ENCODE results near the gene KHDC1. TPM values are rescaled to one million over a fixed set of nuclear protein-coding genes. Genes with fewer than 3 reads are reported as not detected.

The KHDC1 gene
- polyA plus RNA-seq, 1 donor (not counting 4 experiments of a cell fraction or from before 2014, with no cell fraction given): 0.55 TPM

- TF ChIP-seq EZH2 (IDR thresholded peaks at IDR 0.05; ENCODE audit: low read length) (peak; percentile 71), CTCF (optimal IDR thresholded peaks at IDR 0.05 in 1 of 3, IDR thresholded peaks at IDR 0.05 in 1 of 3, conservative IDR thresholded peaks at IDR 0.05 in 1 of 3; ENCODE audit: extremely low read depth in 1 of 3, insufficient read depth in 2 of 3, low read length in 3 of 3) (peak in 2 of 3 experiments; percentile 28 to 30)
- dilution Hi-C loops (cut with MboI; ENCODE audit: extremely low pct_ligation_motif_present, low sequenced_read_pairs): no loop called here
- Histone ChIP-seq H3K9me1 (ENCODE audit: control insufficient read depth, extremely low read depth, insufficient read depth, low read length) (no peaks in the 10 kb centered on the region), H3K27ac (ENCODE audit: control insufficient read depth, insufficient read depth, low read length) (no peak overlapping the region), H3K36me3 (ENCODE audit: control insufficient read depth in 2 of 2, extremely low read depth in 1 of 2, insufficient read depth in 2 of 2, low read length in 2 of 2) (no peaks in the 10 kb centered on the region), H3K9me3 (ENCODE audit: control insufficient read depth, low read depth, low read length) (no peaks in the 10 kb centered on the region), H2AFZ (ENCODE audit: control insufficient read depth, low read length) (peak overlapping the region; percentile 87), H3K4me1 (ENCODE audit: control insufficient read depth, extremely low read depth, insufficient read depth, low read length) (peaks cover 4% of the 10 kb centered on the region), H4K20me1 (ENCODE audit: control insufficient read depth, extremely low read depth, insufficient read depth, low read length) (no peaks in the 10 kb centered on the region), H3K79me2 (ENCODE audit: control insufficient read depth, insufficient read depth, low read length) (no peaks in the 10 kb centered on the region), H3K4me2 (ENCODE audit: control insufficient read depth, extremely low read depth, insufficient read depth, low read depth, low read length) (peak overlapping the region; percentile 80), H3K9ac (ENCODE audit: control insufficient read depth, extremely low read depth, insufficient read depth, low read length) (peak overlapping the region; percentile 43), H3K4me3 (ENCODE audit: control insufficient read depth in 2 of 3, extremely low read depth in 1 of 3, insufficient read depth in 2 of 3, low read depth in 1 of 3, low read length in 3 of 3) (peak overlapping the region; percentile 38 to 66 (median 59)), H3K27me3 (ENCODE audit: control insufficient read depth, extremely low read depth, insufficient read depth, low read length) (peaks cover 19% of the 10 kb centered on the region)
- DNase-seq (ENCODE audit: low read depth, low spot score) (no peak), FAIRE-seq (no peak)
These were observed 46.9 kb upstream of the KHDC1 start for GRCh38 chr6:73309785-73310502.

DNA sequence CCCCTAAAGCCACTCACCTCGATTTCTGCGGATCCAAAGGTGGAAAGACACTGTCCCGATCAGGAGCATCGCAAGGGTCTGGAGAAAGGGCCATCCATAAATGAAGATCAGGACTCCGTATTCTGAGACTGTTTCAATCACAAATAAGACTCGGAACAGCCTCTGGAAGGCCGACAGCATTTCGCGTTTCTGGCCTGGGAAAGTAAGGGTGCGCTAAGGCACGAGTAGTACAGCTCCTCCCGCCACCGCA, 46.5 kb upstream of the KHDC1 start:
- Histone ChIP-seq H2AFZ (ENCODE audit: control insufficient read depth, low read length) (peak overlapping the region; percentile 87), H3K4me2 (ENCODE audit: control insufficient read depth, extremely low read depth, insufficient read depth, low read depth, low read length) (peak overlapping the region; percentile 80), H3K9me3 (ENCODE audit: control insufficient read depth, low read depth, low read length) (no peaks in the 10 kb centered on the region), H3K36me3 (ENCODE audit: control insufficient read depth in 2 of 2, extremely low read depth in 1 of 2, insufficient read depth in 2 of 2, low read length in 2 of 2) (no peaks in the 10 kb centered on the region), H3K4me3 (ENCODE audit: control insufficient read depth in 2 of 3, extremely low read depth in 1 of 3, insufficient read depth in 2 of 3, low read depth in 1 of 3, low read length in 3 of 3) (peak overlapping the region; percentile 38 to 66 (median 59)), H3K9me1 (ENCODE audit: control insufficient read depth, extremely low read depth, insufficient read depth, low read length) (no peaks in the 10 kb centered on the region), H3K27ac (ENCODE audit: control insufficient read depth, insufficient read depth, low read length) (no peak overlapping the region), H3K9ac (ENCODE audit: control insufficient read depth, extremely low read depth, insufficient read depth, low read length) (peak overlapping the region; percentile 43), H3K27me3 (ENCODE audit: control insufficient read depth, extremely low read depth, insufficient read depth, low read length) (peaks cover 14% of the 10 kb centered on the region), H4K20me1 (ENCODE audit: control insufficient read depth, extremely low read depth, insufficient read depth, low read length) (no peaks in the 10 kb centered on the region), H3K79me2 (ENCODE audit: control insufficient read depth, insufficient read depth, low read length) (no peaks in the 10 kb centered on the region), H3K4me1 (ENCODE audit: control insufficient read depth, extremely low read depth, insufficient read depth, low read length) (peaks cover 4% of the 10 kb centered on the region)
- dilution Hi-C loops (cut with MboI; ENCODE audit: extremely low pct_ligation_motif_present, low sequenced_read_pairs): no loop called here
- no peak for TF ChIP-seq EZH2 (IDR thresholded peaks at IDR 0.05; ENCODE audit: low read length)
- DNase-seq (ENCODE audit: low read depth, low spot score) (no peak), FAIRE-seq (no peak)

Data from keratinocyte (primary cell).